Epithelial cell of proximal tubule (primary cell): ENCODE data around the gene MPDZ. TPM values are rescaled to one million over a fixed set of nuclear protein-coding genes. Genes with fewer than 3 reads are reported as not detected.

Source experiments
- DNase-seq: peaks from one replicate; pipeline ENCODE4 v3.0.0-alpha.2; 2011; ENCODE audit warnings: low read depth
- H3K4me3 ChIP-seq: 2 replicates; pipeline ENCODE4 v1.5.1; 2011; ENCODE audit warnings: low read depth, mild to moderate bottlenecking, low read length
- CTCF ChIP-seq: conservative IDR thresholded peaks from 2 replicates; pipeline ENCODE4 v1.5.1; 2012; ENCODE audit warnings: low read depth, mild to moderate bottlenecking, low read length
- total RNA-seq: library from RNA; depleted of rRNA; stranded (reverse); fragments of >200 nt; gene quantifications from 2 replicates; pipeline ENCODE4 v1.2.3, GENCODE V29; 2015

The MPDZ gene
- total RNA-seq, 1 donor from 2014 or later = 18.4 TPM

DNA sequence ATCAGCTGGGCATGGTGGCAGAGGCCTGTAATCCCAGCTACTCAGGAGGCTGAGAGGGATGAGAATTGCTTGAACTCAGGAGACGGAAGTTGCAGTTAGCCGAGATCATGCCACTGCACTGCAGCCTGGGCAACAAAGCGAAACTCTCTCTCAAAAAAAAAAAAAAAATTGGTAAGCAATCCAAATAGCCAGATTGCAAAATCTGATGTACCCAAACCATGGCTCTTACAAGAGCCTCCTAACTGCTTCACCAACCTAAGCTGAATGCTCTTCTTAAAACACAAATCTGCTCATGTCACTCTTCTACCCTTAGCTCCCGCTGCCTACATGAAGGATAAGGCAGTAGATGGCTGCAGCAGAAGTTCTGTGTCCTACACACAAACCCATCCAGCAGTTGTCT, 105.9 kb downstream of the MPDZ start:
- TF ChIP-seq CTCF = no peak
- no peak for DNase-seq
- no peak overlapping the region for H3K4me3 ChIP-seq

DNA sequence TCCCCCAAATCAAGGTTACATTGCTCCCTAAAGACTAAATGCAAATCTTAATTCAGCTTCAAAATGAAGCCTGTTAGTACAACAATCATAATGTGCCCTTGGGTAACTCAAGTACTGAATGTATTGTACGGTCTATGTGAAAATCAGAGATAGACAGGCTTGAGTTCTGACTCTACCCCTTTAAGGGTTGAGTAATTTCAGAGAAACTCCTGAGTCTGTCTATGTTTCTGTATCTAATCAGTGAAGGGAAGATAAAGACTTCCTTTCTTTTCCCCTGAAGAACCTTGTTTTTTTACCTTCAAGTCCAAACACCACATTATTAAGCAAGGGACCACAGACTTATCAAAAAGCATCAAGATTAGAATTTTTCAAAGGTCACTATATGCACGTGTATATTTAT, 108.2 kb downstream of the MPDZ start:
- DNase-seq = no peak
- H3K4me3 ChIP-seq = no peak overlapping the region
- no peak for TF ChIP-seq CTCF

- no peak for DNase-seq
- no peak for TF ChIP-seq CTCF
- no peak overlapping the region for H3K4me3 ChIP-seq
Observed at GRCh38 chr9:13166996-13167395, 112.5 kb downstream of the MPDZ start.

DNA sequence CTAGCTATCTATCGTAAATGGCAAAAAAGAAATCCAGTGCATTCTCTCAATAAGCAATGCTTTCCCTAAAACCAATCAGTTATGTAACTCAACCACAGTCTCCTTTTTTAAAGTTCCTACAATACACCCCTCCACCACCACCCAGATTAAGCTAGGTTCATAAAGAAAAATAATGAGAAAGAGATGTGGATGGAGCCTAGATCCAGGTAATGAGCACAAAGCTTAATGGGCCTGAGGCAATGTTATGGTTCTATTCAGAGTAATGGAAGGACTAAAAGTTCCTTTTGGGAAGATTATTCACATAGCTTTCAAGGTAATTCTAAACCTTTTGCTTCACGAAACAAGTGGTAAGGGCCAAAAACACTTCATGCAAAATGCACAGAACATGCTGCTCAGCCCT, 113.5 kb downstream of the MPDZ start:
- no peak for DNase-seq
- no peak for TF ChIP-seq CTCF
- H3K4me3 ChIP-seq = no peak overlapping the region

GRCh38 chr9:13165236-13165945, 114.1 kb downstream of the MPDZ start:
- no peak for TF ChIP-seq CTCF
- no peak for DNase-seq
- H3K4me3 ChIP-seq = no peak overlapping the region

DNA sequence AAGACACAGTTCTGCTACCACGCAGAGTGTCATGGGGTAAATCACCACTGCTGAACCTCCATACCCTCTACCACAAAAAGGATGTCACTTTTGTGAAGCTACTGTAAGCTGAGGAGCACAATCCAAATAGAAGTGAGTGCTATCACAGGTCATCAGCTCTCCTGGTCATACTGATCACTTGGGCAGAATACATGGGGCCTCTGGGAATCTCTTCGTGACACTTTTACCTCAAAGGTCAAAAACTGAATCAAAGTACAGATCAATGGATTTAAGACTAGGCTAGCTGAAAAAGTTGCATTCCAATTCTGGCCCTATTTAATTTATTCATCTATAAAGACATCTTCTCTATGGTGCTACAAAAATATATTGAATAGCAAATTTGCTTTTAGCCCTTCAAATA, 115.5 kb downstream of the MPDZ start:
- no peak for DNase-seq
- no peak overlapping the region for H3K4me3 ChIP-seq
- no peak for TF ChIP-seq CTCF

GRCh38 chr9:13163287-13163686, 116.2 kb downstream of the MPDZ start:
- no peak overlapping the region for H3K4me3 ChIP-seq
- DNase-seq = no peak
- no peak for TF ChIP-seq CTCF
